Measurements from ENCODE around the gene CCDC9.

DNA sequence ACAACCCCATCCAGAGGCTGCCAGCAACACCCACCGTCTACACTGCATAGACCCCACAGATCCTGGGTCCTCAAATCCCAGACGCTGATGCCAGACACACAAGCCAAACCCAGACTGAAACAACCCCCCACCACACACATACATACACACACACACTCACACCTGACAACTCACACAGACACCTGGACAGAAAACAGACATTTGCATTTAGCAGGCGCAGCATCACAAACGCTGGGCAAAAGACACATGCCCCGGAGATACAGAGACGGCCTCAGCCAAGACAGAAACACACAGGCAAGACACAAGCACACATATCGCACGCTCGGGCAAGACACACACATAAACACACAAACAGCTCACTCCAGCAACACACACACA, 26.7 kb upstream of the CCDC9 start:
- no peak for TF ChIP-seq CTCF (conservative IDR thresholded peaks at IDR 0.05; ENCODE audit: low read depth in 2 of 2)
- no peak for TF ChIP-seq EZH2 (IDR thresholded peaks at IDR 0.05; ENCODE audit: low read depth, unreplicated experiment)

All from GM23338 (cell line).